GM18861 (cell line): ENCODE measurements around the gene KIF17.
"Not testable (repeated sequence)": the region's sequence is repeated elsewhere in the genome, so short reads cannot be mapped to it uniquely, and the experiment has no call there.

ENCODE experiments used
- ATAC-seq: cut with Tn5 transposase; IDR thresholded peaks from one replicate; pipeline ENCODE4 v1.9.1; 2021; ENCODE audit not compliant: unreplicated experiment

KIF17 gene

GRCh38 chr1:20693623-20694022 is 24.2 kb downstream of the KIF17 start:
- ATAC-seq: no peak

GRCh38 chr1:20691872-20692271 is 25.9 kb downstream of the KIF17 start:
- ATAC-seq: no peak

GRCh38 chr1:20689645-20690056 is 28.2 kb downstream of the KIF17 start:
- no peak for ATAC-seq

GRCh38 chr1:20686883-20687725 is 30.7 kb downstream of the KIF17 start:
- no peak for ATAC-seq

- ATAC-seq: no peak
Observed at GRCh38 chr1:20685741-20686140, 32.1 kb downstream of the KIF17 start.

GRCh38 chr1:20685099-20685662 is 32.6 kb downstream of the KIF17 start:
- no peak for ATAC-seq

GRCh38 chr1:20684651-20685050 is 33.2 kb downstream of the KIF17 start:
- no peak for ATAC-seq

- no peak for ATAC-seq
Observed at GRCh38 chr1:20684050-20684620, 33.7 kb downstream of the KIF17 start.

- no peak for ATAC-seq
Observed at GRCh38 chr1:20683614-20684013, 34.2 kb downstream of the KIF17 start.

GRCh38 chr1:20682571-20683236 is 35.1 kb downstream of the KIF17 start:
- no peak for ATAC-seq

- ATAC-seq: no peak
Observed at GRCh38 chr1:20681999-20682398, 35.8 kb downstream of the KIF17 start.

- no peak for ATAC-seq
Observed at GRCh38 chr1:20680269-20680668, 37.5 kb downstream of the KIF17 start.

- no peak for ATAC-seq
Observed at GRCh38 chr1:20678599-20678998, 39.2 kb downstream of the KIF17 start.

- ATAC-seq: not testable (repeated sequence)
Observed at GRCh38 chr1:20673626-20674025, 44.2 kb downstream of the KIF17 start.

- no peak for ATAC-seq
Observed at GRCh38 chr1:20672265-20672632, 45.6 kb downstream of the KIF17 start.

- ATAC-seq: no peak
Observed at GRCh38 chr1:20670936-20671335, 46.9 kb downstream of the KIF17 start.

- ATAC-seq: no peak
Observed at GRCh38 chr1:20668581-20668980, 49.2 kb downstream of the KIF17 start.

- ATAC-seq: no peak
Observed at GRCh38 chr1:20666804-20667203, 51.0 kb downstream of the KIF17 start.

GRCh38 chr1:20666146-20666545 is 51.7 kb downstream of the KIF17 start:
- ATAC-seq: no peak

- ATAC-seq: no peak
Observed at GRCh38 chr1:20665726-20666125, 52.1 kb downstream of the KIF17 start.

- no peak for ATAC-seq
Observed at GRCh38 chr1:20663969-20664715, 53.7 kb downstream of the KIF17 start.
